Glutamatergic neuron (in vitro differentiated cells): Measurements from ENCODE around the gene OSBP2. TPM values are rescaled to one million over a fixed set of nuclear protein-coding genes. Genes with fewer than 3 reads are reported as not detected.

Experiments used
- DNase-seq: peaks from one replicate; pipeline ENCODE4 v3.0.0; 2022
- H3K27ac Mint-ChIP-seq: one replicate; pipeline ENCODE4 v1.8.0; 2020; ENCODE audit warnings: mild to moderate bottlenecking, mixed read lengths, inconsistent platforms; ENCODE audit not compliant: unreplicated experiment
- H3K27me3 Mint-ChIP-seq: one replicate; pipeline ENCODE4 v1.8.0; 2020; ENCODE audit warnings: mild to moderate bottlenecking, moderate library complexity, mixed read lengths, inconsistent platforms; ENCODE audit not compliant: unreplicated experiment
- H3K36me3 Mint-ChIP-seq: one replicate; pipeline ENCODE4 v1.8.0; 2020; ENCODE audit warnings: mild to moderate bottlenecking, mixed read lengths, inconsistent platforms; ENCODE audit not compliant: unreplicated experiment
- H3K4me1 Mint-ChIP-seq: one replicate; pipeline ENCODE4 v1.8.0; 2020; ENCODE audit warnings: mild to moderate bottlenecking, low read depth, mixed read lengths, inconsistent platforms; ENCODE audit not compliant: unreplicated experiment
- H3K4me3 Mint-ChIP-seq: one replicate; pipeline ENCODE4 v1.8.0; 2020; ENCODE audit warnings: mild to moderate bottlenecking, mixed read lengths, inconsistent platforms; ENCODE audit not compliant: unreplicated experiment
- H3K9me3 Mint-ChIP-seq: one replicate; pipeline ENCODE4 v1.8.0; 2020; ENCODE audit warnings: mild to moderate bottlenecking, moderate library complexity, mixed read lengths, inconsistent platforms; ENCODE audit not compliant: unreplicated experiment
- total RNA-seq: library from RNA; stranded (reverse); fragmentation: NEBNext Ultra II Directional; extraction: Animal tissue kit (Norgen Biotek cat#: 25700); gene quantifications from one replicate; pipeline ENCODE4 v1.2.1, GENCODE V29; 2021; ENCODE audit not compliant: unreplicated experiment
- TF ChIP-seq, protein P1 (sequence below): fragments of 200-600 bp; sonication (generic); IDR thresholded peaks from one replicate; pipeline ENCODE4 v1.5.0; 2021; ENCODE audit not compliant: partially characterized antibody, unreplicated experiment

The OSBP2 gene
- total RNA-seq, 1 donor from 2014 or later: 18.3 TPM

DNA sequence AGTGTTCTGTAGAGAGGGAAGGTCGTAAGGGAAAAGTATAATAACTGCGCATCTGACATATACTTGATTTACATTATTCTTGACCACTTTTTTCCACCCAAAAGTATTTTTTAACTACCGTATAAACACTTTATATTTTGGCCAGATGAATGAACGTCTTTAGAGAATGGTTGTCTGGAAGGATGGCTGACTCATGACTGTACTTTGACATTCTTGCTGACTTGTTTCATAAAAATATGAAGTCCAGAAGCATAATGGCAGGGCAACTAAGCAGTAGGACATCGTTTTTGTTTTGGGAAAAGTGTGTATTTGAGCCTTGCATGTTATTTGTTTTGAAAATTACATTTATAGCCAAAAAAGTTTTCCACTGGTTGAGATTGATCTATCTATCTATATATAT lies 110.0 kb downstream of the OSBP2 start:
- no peak overlapping the region for H3K27ac Mint-ChIP-seq
- H3K36me3 Mint-ChIP-seq: no peaks in the 10 kb centered on the region
- peaks cover 29% of the 10 kb centered on the region for H3K4me1 Mint-ChIP-seq
- peaks cover 15% of the 10 kb centered on the region for H3K9me3 Mint-ChIP-seq
- TF ChIP-seq, protein P1, sequence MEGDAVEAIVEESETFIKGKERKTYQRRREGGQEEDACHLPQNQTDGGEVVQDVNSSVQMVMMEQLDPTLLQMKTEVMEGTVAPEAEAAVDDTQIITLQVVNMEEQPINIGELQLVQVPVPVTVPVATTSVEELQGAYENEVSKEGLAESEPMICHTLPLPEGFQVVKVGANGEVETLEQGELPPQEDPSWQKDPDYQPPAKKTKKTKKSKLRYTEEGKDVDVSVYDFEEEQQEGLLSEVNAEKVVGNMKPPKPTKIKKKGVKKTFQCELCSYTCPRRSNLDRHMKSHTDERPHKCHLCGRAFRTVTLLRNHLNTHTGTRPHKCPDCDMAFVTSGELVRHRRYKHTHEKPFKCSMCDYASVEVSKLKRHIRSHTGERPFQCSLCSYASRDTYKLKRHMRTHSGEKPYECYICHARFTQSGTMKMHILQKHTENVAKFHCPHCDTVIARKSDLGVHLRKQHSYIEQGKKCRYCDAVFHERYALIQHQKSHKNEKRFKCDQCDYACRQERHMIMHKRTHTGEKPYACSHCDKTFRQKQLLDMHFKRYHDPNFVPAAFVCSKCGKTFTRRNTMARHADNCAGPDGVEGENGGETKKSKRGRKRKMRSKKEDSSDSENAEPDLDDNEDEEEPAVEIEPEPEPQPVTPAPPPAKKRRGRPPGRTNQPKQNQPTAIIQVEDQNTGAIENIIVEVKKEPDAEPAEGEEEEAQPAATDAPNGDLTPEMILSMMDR: no peak
- peak overlapping the region; percentile 65 for H3K4me3 Mint-ChIP-seq
- no peak for DNase-seq
- peaks cover 14% of the 10 kb centered on the region for H3K27me3 Mint-ChIP-seq

DNA sequence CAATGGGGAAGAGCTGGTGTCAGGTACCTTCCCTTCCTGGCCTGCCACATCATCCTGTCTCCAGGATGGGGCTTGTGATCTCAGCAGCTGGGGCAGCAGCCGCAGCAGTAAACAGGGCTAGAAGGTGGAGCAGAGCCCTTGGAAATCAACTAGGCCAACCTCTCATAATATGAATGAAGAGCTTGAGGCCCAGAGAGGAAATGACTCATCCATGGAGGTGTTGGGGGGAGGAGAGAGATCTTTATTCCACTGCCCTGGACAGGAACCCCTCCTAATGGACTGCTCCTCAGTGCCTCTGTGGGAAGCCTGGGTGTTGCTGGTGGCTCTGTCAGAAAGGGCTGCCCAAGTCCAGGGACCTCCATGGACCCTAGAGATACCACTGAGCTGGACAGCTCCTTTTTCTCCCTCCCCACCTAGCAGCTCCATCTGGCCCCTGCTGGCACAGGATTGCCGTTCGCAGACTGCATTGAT lies 111.8 kb downstream of the OSBP2 start:
- no peaks in the 10 kb centered on the region for H3K36me3 Mint-ChIP-seq
- peaks cover 15% of the 10 kb centered on the region for H3K9me3 Mint-ChIP-seq
- H3K27me3 Mint-ChIP-seq: peaks cover 15% of the 10 kb centered on the region
- peak overlapping the region; percentile 40 for H3K4me3 Mint-ChIP-seq
- DNase-seq: peak; percentile 54
- H3K4me1 Mint-ChIP-seq: peaks cover 29% of the 10 kb centered on the region
- TF ChIP-seq, protein P1: no peak
- H3K27ac Mint-ChIP-seq: peak overlapping the region; percentile 46

DNA sequence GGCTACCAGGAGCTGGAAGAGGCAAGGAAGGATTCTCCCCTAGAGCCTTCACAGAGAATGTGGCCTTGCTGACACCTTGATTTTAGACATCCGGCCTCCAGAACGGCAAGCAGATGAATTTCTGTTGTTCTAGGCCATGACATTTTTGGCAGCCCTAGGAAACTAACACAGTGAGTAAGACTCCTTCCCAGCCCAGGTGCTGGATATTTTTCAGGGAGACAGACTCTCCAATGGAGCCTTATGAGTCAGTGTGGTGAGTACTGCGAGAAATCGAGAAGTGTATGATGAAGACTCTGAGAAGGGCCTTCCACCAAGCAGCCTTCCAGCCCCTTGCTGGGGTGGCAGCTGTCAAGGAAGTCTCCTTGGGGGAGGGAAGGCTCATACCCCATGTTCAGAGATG lies 114.4 kb downstream of the OSBP2 start:
- Mint-ChIP-seq H3K4me1 (peaks cover 22% of the 10 kb centered on the region), H3K36me3 (no peaks in the 10 kb centered on the region), H3K9me3 (peaks cover 9% of the 10 kb centered on the region), H3K4me3 (no peak overlapping the region), H3K27me3 (peaks cover 3% of the 10 kb centered on the region), H3K27ac (no peak overlapping the region)
- DNase-seq: no peak
- TF ChIP-seq, protein P1: no peak

DNA sequence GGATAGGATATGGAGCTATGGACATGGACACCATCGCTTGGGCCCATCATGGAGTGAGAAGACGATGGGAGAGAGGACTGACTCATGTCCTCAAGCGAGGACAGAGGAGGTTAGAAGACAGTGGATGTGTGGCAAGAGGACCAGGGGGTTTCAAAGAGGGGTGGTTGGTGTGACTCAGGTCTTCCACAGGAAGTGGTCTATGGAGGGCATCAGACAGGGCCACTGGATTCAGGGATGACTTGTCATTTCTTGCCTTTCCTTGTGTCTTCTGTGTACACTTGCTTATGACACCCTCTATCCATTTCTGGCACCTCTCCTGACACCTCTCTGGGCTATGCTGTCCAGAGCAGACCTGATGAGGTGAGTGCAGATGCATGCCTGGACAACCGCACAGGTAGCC lies 115.4 kb downstream of the OSBP2 start:
- no peak for DNase-seq
- TF ChIP-seq, protein P1: no peak
- Mint-ChIP-seq H3K27me3 (peaks cover 3% of the 10 kb centered on the region), H3K27ac (no peak overlapping the region), H3K36me3 (no peaks in the 10 kb centered on the region), H3K4me1 (peaks cover 18% of the 10 kb centered on the region), H3K4me3 (no peak overlapping the region), H3K9me3 (peaks cover 9% of the 10 kb centered on the region)

DNA sequence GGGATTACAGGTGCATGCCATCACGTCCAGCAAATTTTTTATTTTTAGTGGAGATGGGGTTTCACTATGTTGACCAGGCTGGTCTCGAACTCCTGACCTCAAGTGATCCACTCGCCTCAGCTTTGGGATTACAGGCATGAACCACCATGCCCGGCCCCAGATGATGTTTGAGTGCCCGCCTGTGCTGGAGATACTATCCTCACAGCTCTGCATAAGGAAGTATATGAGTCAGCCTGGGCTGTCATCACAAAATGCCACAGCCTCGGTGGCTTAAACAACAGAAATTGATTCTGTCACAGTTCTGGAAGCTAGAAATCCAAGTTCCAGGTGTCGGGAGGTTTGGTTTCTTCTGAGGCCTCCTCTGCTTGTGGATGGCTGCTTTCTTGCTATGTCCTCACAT lies 119.3 kb downstream of the OSBP2 start:
- H3K27me3 Mint-ChIP-seq: peaks cover 1% of the 10 kb centered on the region
- peaks cover 6% of the 10 kb centered on the region for H3K4me1 Mint-ChIP-seq
- no peak overlapping the region for H3K27ac Mint-ChIP-seq
- DNase-seq: no peak
- H3K36me3 Mint-ChIP-seq: no peaks in the 10 kb centered on the region
- peaks cover under 1% of the 10 kb centered on the region for H3K9me3 Mint-ChIP-seq
- no peak overlapping the region for H3K4me3 Mint-ChIP-seq
- TF ChIP-seq, protein P1: no peak
